Measurements from ENCODE around the gene KCTD11.

Gene KCTD11

DNA sequence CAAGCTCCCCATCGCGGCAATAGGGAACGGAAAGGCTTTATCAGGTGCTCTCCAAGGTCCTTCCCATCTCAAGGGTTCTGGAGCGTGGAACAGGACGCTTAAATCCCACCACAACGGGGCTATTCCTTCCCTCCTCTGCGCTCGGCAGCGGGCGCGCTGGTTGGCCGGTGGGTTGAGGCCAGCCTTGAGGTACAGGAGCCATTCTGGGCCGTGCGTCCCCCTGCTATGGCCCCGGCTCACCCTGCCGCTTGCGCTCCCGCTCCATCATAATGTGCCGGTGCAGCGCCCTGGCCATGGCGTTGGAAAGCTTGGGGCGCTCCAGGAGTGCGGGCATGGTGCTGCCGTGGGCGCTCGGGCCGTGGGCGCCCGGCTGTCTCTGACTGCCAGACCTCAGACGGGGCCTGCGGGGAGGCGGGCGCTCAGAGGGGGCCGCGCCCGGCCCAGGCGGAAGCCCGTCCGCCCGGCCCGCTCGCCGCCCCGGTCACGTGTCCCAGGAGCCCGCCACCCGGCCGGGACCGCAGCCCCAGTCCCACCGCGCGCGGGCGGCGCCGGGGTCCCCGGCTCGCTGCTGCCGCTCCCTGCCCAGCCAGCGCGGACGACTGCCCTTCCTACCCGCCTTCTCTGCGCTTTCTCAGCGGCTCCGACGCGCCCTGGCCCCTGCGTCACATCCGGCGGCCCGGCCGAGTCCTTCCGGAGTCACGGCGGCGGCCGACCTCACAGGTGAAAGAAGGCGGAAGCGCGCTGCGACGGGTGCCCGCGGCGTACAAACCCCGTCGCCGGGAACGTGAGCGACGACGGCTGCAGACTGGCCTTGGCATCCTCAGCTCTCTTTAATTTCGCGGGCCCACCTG lies 37.0 kb upstream of the KCTD11 start, which contains the start of gene GPS2:
TSS of gene GPS2 (minus strand) at position 642 of the 851 bp plus-strand sequence. CDS start at position 334, 308 bp downstream.
- H3K27me3 ChIP-seq (replicated peaks in 2 of 5; ENCODE audit: control insufficient read depth in 4 of 5, insufficient read depth in 5 of 5, low read length in 4 of 5) = no peaks in the 10 kb centered on the region
- peak; percentile 87 to 94 (median 92) for DNase-seq
- H3K27ac ChIP-seq (ENCODE audit: insufficient read depth in 1 of 2, low read depth in 1 of 2, low read length in 2 of 2, poor library complexity in 1 of 2, severe bottlenecking in 2 of 2) = peak within 1 kb of the TSS; percentile 62 to 79
- peaks cover 21 to 66% (median 56%) of the 10 kb centered on the region in 4 experiments for H3K36me3 ChIP-seq (ENCODE audit: control insufficient read depth in 4 of 4, insufficient read depth in 4 of 4, low read length in 3 of 4)
- POLR2A ChIA-PET = interaction anchor here (0.6 kb wide), 1 partner anchor 153 kb away, joined by 3 read pairs; no protein-coding TSS in a partner anchor
- peak within 1 kb of the TSS; percentile 53 to 92 (median 74) for H3K4me3 ChIP-seq (ENCODE audit: control insufficient read depth in 1 of 7, extremely low read depth in 1 of 7, insufficient read depth in 4 of 7, low read depth in 2 of 7, low read length in 6 of 7)
- CTCF ChIA-PET = interaction anchor here (1.1 to 2.5 kb wide), 7 partner anchors 10 to 94 kb away, joined by 3 to 11 read pairs (median 4); partner anchors contain the start of gene TMEM95
- H3K4me1 ChIP-seq (ENCODE audit: control extremely low read depth in 1 of 4, control insufficient read depth in 4 of 4, insufficient read depth in 4 of 4, low read length in 3 of 4) = peaks cover 10 to 41% (median 25%) of the 10 kb centered on the region in 4 experiments
- H3K9me3 ChIP-seq (ENCODE audit: control extremely low read depth in 1 of 5, control insufficient read depth in 4 of 5, insufficient read depth in 2 of 5, low read depth in 1 of 5, low read length in 4 of 5) = no peaks in the 10 kb centered on the region
- under 1% methylated on average over 86 of the region's 95 CpGs for WGBS (ENCODE audit: insufficient coverage)

- CTCF ChIA-PET = interaction anchor here (0.6 to 3.1 kb wide), 7 partner anchors 9 to 94 kb away, joined by 3 to 16 read pairs (median 4); partner anchors contain the start of gene TMEM95
- no peak for DNase-seq
- H3K9me3 ChIP-seq (ENCODE audit: control extremely low read depth in 1 of 5, control insufficient read depth in 4 of 5, insufficient read depth in 2 of 5, low read depth in 1 of 5, low read length in 4 of 5) = no peaks in the 10 kb centered on the region
- H3K4me1 ChIP-seq (ENCODE audit: control extremely low read depth in 1 of 4, control insufficient read depth in 4 of 4, insufficient read depth in 4 of 4, low read length in 3 of 4) = peaks cover 7 to 34% (median 20%) of the 10 kb centered on the region in 4 experiments
- H3K4me3 ChIP-seq (ENCODE audit: control insufficient read depth in 1 of 7, extremely low read depth in 1 of 7, insufficient read depth in 4 of 7, low read depth in 2 of 7, low read length in 6 of 7) = peak overlapping the region; percentile 53 to 92 (median 74)
- POLR2A ChIA-PET = interaction anchor here (0.6 kb wide), 1 partner anchor 154 kb away, joined by 3 read pairs; no protein-coding TSS in a partner anchor
- no peaks in the 10 kb centered on the region for H3K27me3 ChIP-seq (replicated peaks in 2 of 5; ENCODE audit: control insufficient read depth in 4 of 5, insufficient read depth in 5 of 5, low read length in 4 of 5)
- peaks cover 18 to 65% (median 55%) of the 10 kb centered on the region in 4 experiments for H3K36me3 ChIP-seq (ENCODE audit: control insufficient read depth in 4 of 4, insufficient read depth in 4 of 4, low read length in 3 of 4)
- 56% methylated on average over 24 of the region's 30 CpGs for WGBS (ENCODE audit: insufficient coverage)
- H3K27ac ChIP-seq (ENCODE audit: insufficient read depth in 1 of 2, low read depth in 1 of 2, low read length in 2 of 2, poor library complexity in 1 of 2, severe bottlenecking in 2 of 2) = peak overlapping the region; percentile 62 to 79
Measured at GRCh38 chr17:7315570-7316235, 36.3 kb upstream of the KCTD11 start.

DNA sequence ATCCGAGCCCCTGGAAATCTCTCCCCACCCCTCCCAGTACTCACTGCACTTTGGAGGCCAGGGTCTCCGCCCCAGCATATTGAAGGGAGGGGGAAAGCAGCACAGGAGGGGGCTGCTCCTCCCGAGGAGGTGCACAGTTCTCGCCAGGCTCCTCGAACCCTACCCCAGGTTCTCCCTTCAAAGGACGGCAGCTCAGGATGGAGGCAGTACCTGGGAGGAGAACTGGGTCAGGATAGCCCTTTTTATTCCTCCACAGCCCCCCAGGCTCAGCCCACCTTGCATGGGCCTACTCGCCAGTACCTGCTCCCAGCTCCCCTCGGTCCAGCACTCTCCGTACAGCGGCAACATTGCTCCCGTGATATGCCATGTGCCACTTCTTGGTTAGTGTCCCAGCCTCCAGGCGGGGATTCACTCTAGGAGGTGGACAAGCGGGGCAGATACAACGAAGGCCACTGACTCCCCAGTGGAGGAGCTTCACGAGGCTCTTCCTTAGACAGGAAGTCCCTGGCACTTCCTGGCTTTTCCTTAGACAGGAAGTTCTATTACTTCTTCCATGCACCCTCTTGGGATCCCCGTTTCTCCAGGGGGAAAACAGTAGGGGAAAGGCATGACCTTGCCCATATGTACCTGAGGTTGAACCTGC lies 34.7 kb upstream of the KCTD11 start:
- H3K4me3 ChIP-seq (ENCODE audit: control insufficient read depth in 1 of 7, extremely low read depth in 1 of 7, insufficient read depth in 4 of 7, low read depth in 2 of 7, low read length in 6 of 7) = no peak overlapping the region
- no peaks in the 10 kb centered on the region for H3K9me3 ChIP-seq (ENCODE audit: control extremely low read depth in 1 of 5, control insufficient read depth in 4 of 5, insufficient read depth in 2 of 5, low read depth in 1 of 5, low read length in 4 of 5)
- peaks cover 7 to 28% (median 19%) of the 10 kb centered on the region in 4 experiments for H3K4me1 ChIP-seq (ENCODE audit: control extremely low read depth in 1 of 4, control insufficient read depth in 4 of 4, insufficient read depth in 4 of 4, low read length in 3 of 4)
- ChIA-PET CTCF (interaction anchor here (0.9 to 3.1 kb wide), 4 partner anchors 9 to 32 kb away, joined by 3 to 16 read pairs (median 4); no protein-coding TSS in a partner anchor), POLR2A (no interaction called here)
- H3K27ac ChIP-seq (ENCODE audit: insufficient read depth in 1 of 2, low read depth in 1 of 2, low read length in 2 of 2, poor library complexity in 1 of 2, severe bottlenecking in 2 of 2) = no peak overlapping the region
- peaks cover 13 to 68% (median 55%) of the 10 kb centered on the region in 4 experiments for H3K36me3 ChIP-seq (ENCODE audit: control insufficient read depth in 4 of 4, insufficient read depth in 4 of 4, low read length in 3 of 4)
- DNase-seq = no peak
- WGBS (ENCODE audit: insufficient coverage) = 92% methylated on average over 10 of the region's 16 CpGs
- H3K27me3 ChIP-seq (replicated peaks in 2 of 5; ENCODE audit: control insufficient read depth in 4 of 5, insufficient read depth in 5 of 5, low read length in 4 of 5) = no peaks in the 10 kb centered on the region

DNA sequence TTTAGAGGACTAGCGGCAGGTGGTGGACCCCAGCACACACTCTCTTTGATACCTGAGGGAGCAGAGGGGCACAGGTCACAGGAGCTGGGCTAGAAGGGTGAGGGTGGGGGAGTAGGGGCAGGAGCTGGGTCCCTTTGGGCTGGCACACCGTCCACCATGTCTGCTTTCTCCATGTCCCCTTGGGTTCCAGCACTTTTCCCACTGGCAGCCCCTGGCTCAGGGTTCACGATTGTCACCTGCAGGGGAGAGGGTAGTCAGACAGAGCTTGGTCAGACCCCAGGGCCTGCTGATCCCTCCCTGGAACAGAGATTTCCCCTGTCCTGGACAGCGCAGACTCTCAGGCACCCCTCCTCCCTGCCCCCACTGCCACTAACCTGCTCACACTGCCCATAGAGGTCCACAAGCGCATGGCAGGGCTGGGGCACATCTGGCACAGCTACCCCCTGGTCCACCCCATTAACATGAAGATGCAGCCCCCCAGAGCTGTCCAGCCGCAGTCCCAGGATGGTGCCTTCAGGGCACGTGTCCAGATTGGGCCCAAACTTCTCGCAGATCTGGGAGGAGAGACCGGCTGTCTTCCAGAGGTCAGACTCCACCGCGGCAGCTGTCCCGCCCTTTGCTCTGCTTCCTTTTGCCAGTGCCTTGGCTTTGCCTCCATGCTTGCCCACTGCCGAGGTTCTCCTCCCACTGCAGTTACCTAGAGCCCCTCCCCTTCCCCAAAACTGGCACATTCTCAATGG lies 33.7 kb upstream of the KCTD11 start:
- no peaks in the 10 kb centered on the region for H3K9me3 ChIP-seq (ENCODE audit: control extremely low read depth in 1 of 5, control insufficient read depth in 4 of 5, insufficient read depth in 2 of 5, low read depth in 1 of 5, low read length in 4 of 5)
- ChIA-PET POLR2A (no interaction called here), CTCF (interaction anchor here (0.9 to 3.1 kb wide), 5 partner anchors 8 to 31 kb away, joined by 3 to 16 read pairs (median 4); no protein-coding TSS in a partner anchor)
- DNase-seq = no peak
- no peak overlapping the region for H3K4me3 ChIP-seq (ENCODE audit: control insufficient read depth in 1 of 7, extremely low read depth in 1 of 7, insufficient read depth in 4 of 7, low read depth in 2 of 7, low read length in 6 of 7)
- WGBS (ENCODE audit: insufficient coverage) = over 99% methylated on average over 9 of the region's 13 CpGs
- H3K27ac ChIP-seq (ENCODE audit: insufficient read depth in 1 of 2, low read depth in 1 of 2, low read length in 2 of 2, poor library complexity in 1 of 2, severe bottlenecking in 2 of 2) = no peak overlapping the region
- peaks cover 21 to 68% (median 59%) of the 10 kb centered on the region in 4 experiments for H3K36me3 ChIP-seq (ENCODE audit: control insufficient read depth in 4 of 4, insufficient read depth in 4 of 4, low read length in 3 of 4)
- peaks cover 7 to 24% (median 19%) of the 10 kb centered on the region in 4 experiments for H3K4me1 ChIP-seq (ENCODE audit: control extremely low read depth in 1 of 4, control insufficient read depth in 4 of 4, insufficient read depth in 4 of 4, low read length in 3 of 4)
- no peaks in the 10 kb centered on the region for H3K27me3 ChIP-seq (replicated peaks in 2 of 5; ENCODE audit: control insufficient read depth in 4 of 5, insufficient read depth in 5 of 5, low read length in 4 of 5)

DNA sequence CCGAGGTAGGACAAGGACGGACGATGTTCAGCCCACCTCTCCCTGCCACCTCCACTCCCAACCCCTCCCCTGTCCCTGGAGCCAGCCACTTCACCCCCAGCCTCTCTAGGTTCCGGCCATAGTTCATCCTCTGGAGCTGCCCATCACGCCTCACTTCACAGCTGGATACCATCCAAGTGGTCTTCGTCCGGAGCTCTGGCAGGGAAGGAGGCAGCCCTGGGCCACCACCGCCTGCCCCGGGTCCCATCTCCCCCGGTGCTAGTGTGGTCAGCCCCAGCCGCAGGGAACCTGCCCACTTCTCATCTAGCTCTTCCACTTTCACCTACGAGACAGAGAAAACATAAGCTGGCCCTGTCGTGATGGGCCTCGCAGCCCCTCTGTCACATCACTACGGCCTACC lies 30.5 kb upstream of the KCTD11 start:
- no peak for DNase-seq
- CTCF ChIA-PET = interaction anchor here (0.9 to 12.8 kb wide), 4 partner anchors 8 to 276 kb away, joined by 3 to 314 read pairs (median 4); partner anchors contain the start of gene ACAP1

More for the DNA sequence above, 30.5 kb upstream of the KCTD11 start:
- H3K27me3 ChIP-seq (replicated peaks in 2 of 5; ENCODE audit: control insufficient read depth in 4 of 5, insufficient read depth in 5 of 5, low read length in 4 of 5) = no peaks in the 10 kb centered on the region
- H3K9me3 ChIP-seq (ENCODE audit: control extremely low read depth in 1 of 5, control insufficient read depth in 4 of 5, insufficient read depth in 2 of 5, low read depth in 1 of 5, low read length in 4 of 5) = no peaks in the 10 kb centered on the region
- no peak overlapping the region for H3K4me3 ChIP-seq (ENCODE audit: control insufficient read depth in 1 of 7, extremely low read depth in 1 of 7, insufficient read depth in 4 of 7, low read depth in 2 of 7, low read length in 6 of 7)
- H3K4me1 ChIP-seq (ENCODE audit: control extremely low read depth in 1 of 4, control insufficient read depth in 4 of 4, insufficient read depth in 4 of 4, low read length in 3 of 4) = no peaks in the 10 kb centered on the region
- H3K36me3 ChIP-seq (ENCODE audit: control insufficient read depth in 4 of 4, insufficient read depth in 4 of 4, low read length in 3 of 4) = peaks cover 19 to 86% (median 75%) of the 10 kb centered on the region in 4 experiments
- POLR2A ChIA-PET = no interaction called here
- no peak overlapping the region for H3K27ac ChIP-seq (ENCODE audit: insufficient read depth in 1 of 2, low read depth in 1 of 2, low read length in 2 of 2, poor library complexity in 1 of 2, severe bottlenecking in 2 of 2)
- WGBS (ENCODE audit: insufficient coverage) = 99% methylated on average over 14 of the region's 15 CpGs

Data from common myeloid progenitor, CD34-positive (primary cell).